Choroid plexus epithelial cell (primary cell): ENCODE data around the gene RNF157.

Experiments
- DNase-seq: peaks from one replicate; pipeline ENCODE4 v3.0.0-alpha.2; 2010; ENCODE audit warnings: low read depth
- H3K4me3 ChIP-seq: 2 replicates; pipeline ENCODE4 v1.5.1; 2011; ENCODE audit warnings: low read depth, mild to moderate bottlenecking, control low read depth, low read length, moderate library complexity
- CTCF ChIP-seq: conservative IDR thresholded peaks from 2 replicates; pipeline ENCODE4 v1.5.1; 2011; ENCODE audit warnings: low read depth, mild to moderate bottlenecking, control low read depth, inconsistent platforms, low read length, moderate library complexity

The RNF157 gene

GRCh38 chr17:76241204-76241538 is 878 bp upstream of the RNF157 start:
- peak; percentile 35 for DNase-seq
- TF ChIP-seq CTCF = no peak
- H3K4me3 ChIP-seq = peak overlapping the region; percentile 62

- no peak for DNase-seq
- peak overlapping the region; percentile 41 for H3K4me3 ChIP-seq
- TF ChIP-seq CTCF = no peak
Measured at GRCh38 chr17:76239538-76240274, 587 bp downstream of the RNF157 start.

- no peak for DNase-seq
- TF ChIP-seq CTCF = no peak
- no peak overlapping the region for H3K4me3 ChIP-seq
Measured at GRCh38 chr17:76238847-76239537, 1.3 kb downstream of the RNF157 start.

DNA sequence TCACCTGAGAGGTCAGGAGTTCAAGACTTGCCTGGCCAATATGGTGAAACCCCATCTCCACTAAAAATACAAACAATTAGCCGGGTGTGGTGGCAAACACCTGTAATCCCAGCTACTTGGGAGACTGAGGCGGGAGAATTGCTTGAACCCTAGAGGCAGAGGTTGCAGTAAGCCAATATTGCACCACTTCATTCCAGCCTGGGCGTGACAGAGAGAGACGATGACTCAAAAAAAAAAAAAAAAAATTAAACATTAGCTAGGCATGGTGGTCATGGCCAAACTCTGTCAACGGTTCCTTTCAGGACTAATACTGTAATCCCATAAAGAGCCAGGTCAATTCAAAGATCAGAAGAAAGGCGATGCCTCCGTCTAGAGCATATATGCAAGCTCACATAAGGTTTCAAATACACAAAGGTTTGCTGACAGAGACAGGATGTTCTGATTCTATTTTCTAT is 2.4 kb downstream of the RNF157 start:
- no peak for TF ChIP-seq CTCF

GRCh38 chr17:76236603-76237002 is 3.7 kb downstream of the RNF157 start:
- H3K4me3 ChIP-seq = no peak overlapping the region
- DNase-seq = no peak
- TF ChIP-seq CTCF = no peak

More for the DNA sequence above, 2.4 kb downstream of the RNF157 start:
- DNase-seq = no peak
- H3K4me3 ChIP-seq = no peak overlapping the region

GRCh38 chr17:76235883-76236282 is 4.4 kb downstream of the RNF157 start:
- no peak overlapping the region for H3K4me3 ChIP-seq
- no peak for TF ChIP-seq CTCF
- DNase-seq = no peak

DNA sequence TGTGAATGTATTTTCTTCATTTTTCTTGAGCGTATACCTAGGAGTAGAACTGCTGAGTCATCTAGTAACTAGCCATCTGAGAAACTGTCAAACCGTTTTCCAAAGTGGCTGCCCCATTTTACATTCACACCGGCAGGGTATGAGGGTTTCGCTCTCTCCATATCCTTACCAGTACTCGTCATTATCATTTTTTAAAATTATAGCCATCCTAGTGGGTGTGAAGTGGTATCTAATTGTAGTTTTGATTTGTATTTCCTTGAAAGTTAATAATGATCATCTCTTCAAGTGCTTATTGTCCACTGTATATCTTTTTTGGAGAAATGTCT is 6.0 kb downstream of the RNF157 start:
- no peak overlapping the region for H3K4me3 ChIP-seq
- no peak for TF ChIP-seq CTCF
- no peak for DNase-seq
